Gastrocnemius medialis (tissue), 4 donors: ENCODE results near the gene NXT1. TPM values are rescaled to one million over a fixed set of nuclear protein-coding genes. Genes with fewer than 3 reads are reported as not detected.

ENCODE experiments used
- ATAC-seq, 2 donors: fragments of 150-250 bp; one replicate each; pipeline ENCODE4 v1.9.1; 2016
- DNase-seq, 2 donors: peaks; one replicate each; pipeline ENCODE4 v3.0.0-alpha.2; 2019
- H3K27ac ChIP-seq, 4 donors: fragments of 200-600 bp; sonication (generic); 1 replicate in 1 of 4; 2 replicates in 3 of 4; pipeline ENCODE4 v1.5.1; 2016 to 2018; ENCODE audit warnings: mild to moderate bottlenecking in 2 of 4, moderate library complexity in 1 of 4
- H3K27me3 ChIP-seq, 3 donors: fragments of 200-600 bp; sonication (generic) in 2 of 3; 1 replicate in 1 of 3; 2 replicates in 2 of 3; pipeline versions ENCODE4 v1.5.1 to v1.6.0; 2016 to 2019; ENCODE audit warnings: mild to moderate bottlenecking in 1 of 3, moderate library complexity in 1 of 3
- H3K36me3 ChIP-seq, 2 donors: fragments of 200-600 bp; sonication (generic) in 1 of 2; one replicate each; pipeline ENCODE4 v1.5.1; 2017 to 2018
- H3K4me1 ChIP-seq, 2 donors: fragments of 200-600 bp; sonication (generic) in 1 of 2; one replicate each; pipeline ENCODE4 v1.5.1; 2016 to 2017; ENCODE audit warnings: mild to moderate bottlenecking in 2 of 2
- H3K4me3 ChIP-seq, 4 donors: fragments of 200-600 bp; sonication (generic) in 3 of 4; 1 replicate in 1 of 4; 2 replicates in 3 of 4; pipeline ENCODE4 v1.5.1; 2016 to 2019; ENCODE audit warnings: mild to moderate bottlenecking in 2 of 4
- H3K9me3 ChIP-seq, 3 donors: fragments of 200-600 bp; sonication (generic) in 2 of 3; 1 replicate in 1 of 3; 2 replicates in 2 of 3; pipeline ENCODE4 v1.5.1; 2016 to 2019
- CTCF ChIP-seq, 5 experiments: fragments of 450-650 bp in 3 of 5; fragments of 200-600 bp in 2 of 5; sonication (generic) in 2 of 5; IDR thresholded peaks in 4 of 5; conservative IDR thresholded peaks in 1 of 5; 1 replicate in 4 of 5; 2 replicates in 1 of 5; pipeline ENCODE4 v1.5.1; 2016 to 2019; ENCODE audit warnings: antibody characterized with exemption in 5 of 5, mild to moderate bottlenecking in 3 of 5, moderate library complexity in 3 of 5
- POLR2A ChIP-seq, 2 donors: fragments of 450-650 bp; IDR thresholded peaks; one replicate each; pipeline ENCODE4 v1.6.1; 2017; ENCODE audit warnings: antibody characterized with exemption in 2 of 2, mild to moderate bottlenecking in 2 of 2, moderate library complexity in 2 of 2
- in situ Hi-C, 4 donors: fragments of 200-750 bp; cut with MboI; loops; one replicate each; pipeline versions ENCODE4 v1.15.0 to v1.8.0; 2017; ENCODE audit warnings: low sequenced_read_pairs in 4 of 4
- intact Hi-C: fragments of 100-400 bp; cut with DNase I; formaldehyde crosslinking; loops from one replicate; pipeline ENCODE4 v1.15.1; 2023; ENCODE audit warnings: low total_unique reads
- total RNA-seq, 4 donors: library from RNA; depleted of rRNA; stranded (reverse); fragments of >200 nt; gene quantifications; one replicate each; pipeline versions ENCODE4 v1.1.0 to v1.2.3, GENCODE V29; 2016

NXT1 gene
- total RNA-seq, result 10 to 100 TPM; 15.2 to 17.9 (median 15.9) TPM

- in situ Hi-C loops (loop anchor here in 2 of 4 donors (10.0 kb wide), 1 partner anchor 196 kb away; no protein-coding TSS in a partner anchor), intact Hi-C loops (loop anchor here (1.0 to 2.0 kb wide), 4 partner anchors 8 to 300 kb away; no protein-coding TSS in a partner anchor)
- no peaks in the 10 kb centered on the region for H3K27me3 ChIP-seq
- peaks cover 16 to 23% of the 10 kb centered on the region in 2 donors for H3K4me1 ChIP-seq
- DNase-seq (peak; percentile 98), ATAC-seq (peak; percentile 93 to 94)
- TF ChIP-seq POLR2A (IDR thresholded peaks at IDR 0.05) (peak; percentile 94 to 96), CTCF (IDR thresholded peaks at IDR 0.05 in 4 of 5, conservative IDR thresholded peaks at IDR 0.05 in 1 of 5) (no peak)
- peaks cover 0 to 16% of the 10 kb centered on the region in 2 donors for H3K36me3 ChIP-seq
- peak within 1 kb of the TSS; percentile 88 to 99 (median 96) for H3K27ac ChIP-seq
- H3K9me3 ChIP-seq, result no peaks in the 10 kb centered on the region
- peak within 1 kb of the TSS; percentile 81 to 96 (median 88) for H3K4me3 ChIP-seq
These were observed at the start of gene NXT1 for GRCh38 chr20:23350196-23350903. NXT1 (plus strand) TSS chr20:23350791; CDS start chr20:23354042, 3,251 bp downstream.

- in situ Hi-C loops, result no loop called here
- Histone ChIP-seq H3K4me1 (no peaks in the 10 kb centered on the region), H3K36me3 (no peaks in the 10 kb centered on the region), H3K9me3 (no peaks in the 10 kb centered on the region), H3K27me3 (no peaks in the 10 kb centered on the region), H3K27ac (no peak overlapping the region), H3K4me3 (no peak overlapping the region)
- ATAC-seq (no peak), DNase-seq (no peak)
- no peak for TF ChIP-seq POLR2A (IDR thresholded peaks at IDR 0.05)
- no peak for TF ChIP-seq CTCF (IDR thresholded peaks at IDR 0.05 in 4 of 5, conservative IDR thresholded peaks at IDR 0.05 in 1 of 5)
- intact Hi-C loops, result no loop called here
These were observed 49.0 kb upstream of the NXT1 start for GRCh38 chr20:23301436-23302050.

GRCh38 chr20:23302386-23302785 is 48.2 kb upstream of the NXT1 start:
- ATAC-seq, result no peak
- intact Hi-C loops (no loop called here), in situ Hi-C loops (no loop called here)
- DNase-seq, result no peak
- TF ChIP-seq POLR2A (IDR thresholded peaks at IDR 0.05), result no peak
- no peak for TF ChIP-seq CTCF (IDR thresholded peaks at IDR 0.05 in 4 of 5, conservative IDR thresholded peaks at IDR 0.05 in 1 of 5)
- Histone ChIP-seq H3K4me1 (no peaks in the 10 kb centered on the region), H3K4me3 (no peak overlapping the region), H3K27ac (no peak overlapping the region), H3K9me3 (no peaks in the 10 kb centered on the region), H3K27me3 (no peaks in the 10 kb centered on the region), H3K36me3 (no peaks in the 10 kb centered on the region)

GRCh38 chr20:23302801-23303200 is 47.8 kb upstream of the NXT1 start:
- no peaks in the 10 kb centered on the region for H3K9me3 ChIP-seq
- in situ Hi-C loops, result no loop called here
- H3K4me1 ChIP-seq, result no peaks in the 10 kb centered on the region
- intact Hi-C loops, result no loop called here
- no peak overlapping the region for H3K4me3 ChIP-seq
- H3K36me3 ChIP-seq, result no peaks in the 10 kb centered on the region
- no peak overlapping the region for H3K27ac ChIP-seq
- DNase-seq (no peak), ATAC-seq (no peak)
- H3K27me3 ChIP-seq, result no peaks in the 10 kb centered on the region
- TF ChIP-seq CTCF (IDR thresholded peaks at IDR 0.05 in 4 of 5, conservative IDR thresholded peaks at IDR 0.05 in 1 of 5) (no peak), POLR2A (IDR thresholded peaks at IDR 0.05) (no peak)
